DND-41 (cell line): ENCODE results near the gene LMF2.
A peak's percentile ranks its signal among the peaks of the same experiment; 100 is the strongest.

Experiments used
- ATAC-seq: fragments of 200-7000 bp; cut with Tn5 transposase; 3 replicates; pipeline ENCODE4 v1.9.1; 2021; ENCODE audit warnings: low read depth; ENCODE audit not compliant: insufficient read depth
- DNase-seq: peaks from one replicate; pipeline ENCODE4 v3.0.0-alpha.2; 2020
- H2AFZ ChIP-seq: 2 replicates; pipeline ENCODE4 v1.6.0; 2012; ENCODE audit warnings: low read depth, low read length
- H3K27ac ChIP-seq: 2 replicates; pipeline ENCODE4 v1.5.1; 2012; ENCODE audit warnings: low read length, inconsistent platforms
- H3K27me3 ChIP-seq: fragments of 200-600 bp; sonication (generic); 2 replicates; pipeline ENCODE4 v1.6.0; 2012; ENCODE audit warnings: low read length, mild to moderate bottlenecking, inconsistent platforms; ENCODE audit not compliant: insufficient read depth, poor library complexity
- H3K36me3 ChIP-seq: 2 replicates; pipeline ENCODE4 v1.5.1; 2012; ENCODE audit warnings: low read length, inconsistent platforms; ENCODE audit not compliant: insufficient read depth
- H3K4me1 ChIP-seq: 2 replicates; pipeline ENCODE4 v1.5.1; 2012; ENCODE audit warnings: mild to moderate bottlenecking, low read length; ENCODE audit not compliant: insufficient read depth
- H3K4me2 ChIP-seq: 2 replicates; pipeline ENCODE4 v1.6.0; 2012; ENCODE audit warnings: mild to moderate bottlenecking, moderate library complexity, low read length, inconsistent platforms; ENCODE audit not compliant: insufficient read depth
- H3K4me3 ChIP-seq, 2 experiments: fragments of 200-600 bp in 1 of 2; shearing (Covaris generic) in 1 of 2; 2 replicates each; pipeline ENCODE4 v1.5.1; 2012 to 2016; ENCODE audit warnings: inconsistent platforms in 2 of 2, low read length in 2 of 2, mild to moderate bottlenecking in 2 of 2, low read depth in 1 of 2, moderate library complexity in 1 of 2
- H3K79me2 ChIP-seq: 2 replicates; pipeline ENCODE4 v1.6.0; 2012; ENCODE audit warnings: low read length, inconsistent platforms; ENCODE audit not compliant: insufficient read depth
- H3K9ac ChIP-seq: 2 replicates; pipeline ENCODE4 v1.6.0; 2012; ENCODE audit warnings: low read depth, mild to moderate bottlenecking, inconsistent platforms, low read length, moderate library complexity
- H3K9me3 ChIP-seq: 2 replicates; pipeline ENCODE4 v1.5.1; 2012; ENCODE audit warnings: low read length, moderate library complexity, mild to moderate bottlenecking, inconsistent platforms; ENCODE audit not compliant: insufficient read depth, severe bottlenecking
- H4K20me1 ChIP-seq: 2 replicates; pipeline ENCODE4 v1.6.0; 2012; ENCODE audit warnings: low read length; ENCODE audit not compliant: insufficient read depth
- EZH2 ChIP-seq: IDR thresholded peaks from 3 replicates; pipeline ENCODE4 v1.6.1; 2012; ENCODE audit warnings: borderline replicate concordance, low read depth, mild to moderate bottlenecking, moderate library complexity, low read length, inconsistent platforms; ENCODE audit not compliant: severe bottlenecking
- TF ChIP-seq, protein P1 (sequence below): IDR thresholded peaks from 2 replicates; pipeline ENCODE4 v1.5.1; 2012; ENCODE audit warnings: borderline replicate concordance, low read length, moderate library complexity, mild to moderate bottlenecking; ENCODE audit not compliant: poor library complexity, severe bottlenecking; ENCODE audit errors: extremely low read depth

LMF2 gene

DNA sequence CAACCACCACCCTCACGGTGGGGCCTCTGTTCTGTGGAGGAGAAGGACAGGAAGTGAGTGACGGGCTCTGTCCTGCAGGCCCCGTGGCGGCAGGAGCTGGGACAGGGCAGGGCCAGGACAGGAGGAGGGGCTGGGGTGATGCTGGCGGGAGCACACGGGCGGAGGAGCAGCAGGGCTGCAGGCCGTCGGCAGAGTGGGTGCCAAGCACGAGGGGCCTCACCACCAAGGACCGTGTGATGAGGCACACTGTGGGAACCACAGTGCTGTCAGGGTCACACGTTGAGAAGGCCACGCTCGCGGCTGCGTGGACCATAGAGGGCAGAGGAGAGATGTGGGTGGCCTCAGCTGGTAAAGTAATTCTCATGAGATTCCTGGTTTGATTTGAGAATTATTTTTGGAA is 9.4 kb upstream of the LMF2 start:
- Histone ChIP-seq H2AFZ (no peak overlapping the region), H3K4me3 (no peak overlapping the region), H4K20me1 (peaks cover 73% of the 10 kb centered on the region), H3K27me3 (no peaks in the 10 kb centered on the region), H3K4me2 (no peak overlapping the region), H3K79me2 (peaks cover 63% of the 10 kb centered on the region), H3K9ac (no peak overlapping the region), H3K9me3 (no peaks in the 10 kb centered on the region), H3K4me1 (peaks cover 14% of the 10 kb centered on the region), H3K27ac (no peak overlapping the region), H3K36me3 (peaks cover 82% of the 10 kb centered on the region)
- ATAC-seq (no peak), DNase-seq (no peak)
- TF ChIP-seq, protein P1, sequence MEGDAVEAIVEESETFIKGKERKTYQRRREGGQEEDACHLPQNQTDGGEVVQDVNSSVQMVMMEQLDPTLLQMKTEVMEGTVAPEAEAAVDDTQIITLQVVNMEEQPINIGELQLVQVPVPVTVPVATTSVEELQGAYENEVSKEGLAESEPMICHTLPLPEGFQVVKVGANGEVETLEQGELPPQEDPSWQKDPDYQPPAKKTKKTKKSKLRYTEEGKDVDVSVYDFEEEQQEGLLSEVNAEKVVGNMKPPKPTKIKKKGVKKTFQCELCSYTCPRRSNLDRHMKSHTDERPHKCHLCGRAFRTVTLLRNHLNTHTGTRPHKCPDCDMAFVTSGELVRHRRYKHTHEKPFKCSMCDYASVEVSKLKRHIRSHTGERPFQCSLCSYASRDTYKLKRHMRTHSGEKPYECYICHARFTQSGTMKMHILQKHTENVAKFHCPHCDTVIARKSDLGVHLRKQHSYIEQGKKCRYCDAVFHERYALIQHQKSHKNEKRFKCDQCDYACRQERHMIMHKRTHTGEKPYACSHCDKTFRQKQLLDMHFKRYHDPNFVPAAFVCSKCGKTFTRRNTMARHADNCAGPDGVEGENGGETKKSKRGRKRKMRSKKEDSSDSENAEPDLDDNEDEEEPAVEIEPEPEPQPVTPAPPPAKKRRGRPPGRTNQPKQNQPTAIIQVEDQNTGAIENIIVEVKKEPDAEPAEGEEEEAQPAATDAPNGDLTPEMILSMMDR = no peak
- no peak for TF ChIP-seq EZH2

DNA sequence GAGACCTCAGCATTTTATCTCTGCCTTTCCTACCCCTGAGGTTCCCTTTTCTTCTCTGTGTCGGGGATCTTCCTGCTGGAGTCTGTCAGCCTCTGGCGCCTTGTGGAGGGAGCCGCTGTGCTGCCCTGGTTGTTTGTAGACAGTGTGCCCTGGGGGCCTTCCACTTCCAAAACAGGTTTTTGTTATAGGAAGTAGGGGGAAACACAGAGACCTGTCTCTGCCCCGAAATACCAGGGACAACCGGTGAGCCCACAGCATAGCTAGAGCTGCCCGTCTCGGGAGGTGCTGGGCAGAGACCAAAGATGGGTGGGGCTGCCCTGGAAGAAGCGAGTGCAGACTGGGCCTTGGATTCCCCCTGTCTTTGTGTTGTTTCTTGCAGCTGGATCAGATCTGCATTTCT is 8.6 kb upstream of the LMF2 start:
- H3K9ac ChIP-seq = no peak overlapping the region
- no peaks in the 10 kb centered on the region for H3K9me3 ChIP-seq
- H3K27me3 ChIP-seq = no peaks in the 10 kb centered on the region
- no peak for ATAC-seq
- no peak overlapping the region for H2AFZ ChIP-seq
- H4K20me1 ChIP-seq = peaks cover 69% of the 10 kb centered on the region
- H3K4me3 ChIP-seq = no peak overlapping the region
- no peak for DNase-seq
- H3K36me3 ChIP-seq = peaks cover 75% of the 10 kb centered on the region
- H3K4me1 ChIP-seq = peaks cover 14% of the 10 kb centered on the region
- TF ChIP-seq EZH2 = no peak
- TF ChIP-seq, protein P1 = no peak
- peaks cover 67% of the 10 kb centered on the region for H3K79me2 ChIP-seq
- peak overlapping the region; percentile 40; the same call in 1 of the 2 replicates for H3K27ac ChIP-seq
- no peak overlapping the region for H3K4me2 ChIP-seq

DNA sequence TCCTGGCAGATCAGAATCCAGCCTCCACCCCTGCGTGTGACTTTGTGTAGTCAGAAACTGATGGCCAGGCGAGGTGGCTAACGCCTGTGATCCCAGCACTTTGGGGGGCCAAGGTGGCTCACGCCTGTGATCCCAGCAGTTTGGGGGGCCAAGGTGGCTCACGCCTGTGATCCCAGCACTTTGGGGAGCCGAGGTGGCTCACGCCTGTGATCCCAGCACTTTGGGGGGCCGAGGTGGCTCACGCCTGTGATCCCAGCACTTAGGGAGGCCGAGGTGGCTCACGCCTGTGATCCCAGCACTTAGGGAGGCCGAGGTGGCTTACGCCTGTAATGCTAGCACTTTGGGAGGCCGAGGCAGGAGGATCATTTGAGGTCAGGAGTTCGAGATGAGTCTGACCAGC is 5.7 kb upstream of the LMF2 start:
- Histone ChIP-seq H3K27me3 (no peaks in the 10 kb centered on the region), H3K9ac (0 out of 2 replicates have a peak overlapping the region, but pooled peaks have one; percentile 5), H3K27ac (no peak overlapping the region), H3K4me3 (no peak overlapping the region), H4K20me1 (peaks cover 67% of the 10 kb centered on the region), H3K4me1 (peaks cover 34% of the 10 kb centered on the region), H2AFZ (no peak overlapping the region), H3K79me2 (peaks cover 92% of the 10 kb centered on the region), H3K9me3 (no peaks in the 10 kb centered on the region), H3K4me2 (0 out of 2 replicates have a peak overlapping the region, but pooled peaks have one; percentile 21), H3K36me3 (peaks cover 61% of the 10 kb centered on the region)
- TF ChIP-seq EZH2 = no peak
- TF ChIP-seq, protein P1 = no peak
- no peak for ATAC-seq
- DNase-seq = no peak

DNA sequence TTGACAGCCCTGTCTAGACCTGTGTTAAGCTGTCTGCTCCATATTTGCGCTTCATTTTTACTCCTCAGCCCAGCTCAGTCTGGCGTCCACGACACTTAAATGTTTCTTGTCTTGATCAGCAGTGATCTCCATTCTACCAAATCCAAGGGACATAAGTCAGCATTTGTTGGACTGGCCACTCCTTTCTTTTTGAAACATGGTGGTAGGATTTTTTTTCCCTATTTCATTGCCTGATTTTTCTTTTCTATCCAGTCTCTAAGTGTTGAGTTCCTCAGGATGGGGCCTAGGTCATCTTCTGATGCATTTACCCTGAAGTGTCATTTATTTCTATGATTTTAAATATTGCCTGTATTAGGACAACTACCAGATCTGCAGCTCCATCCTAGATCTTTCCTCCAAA is 1.4 kb upstream of the LMF2 start:
- Histone ChIP-seq H3K9me3 (no peaks in the 10 kb centered on the region), H4K20me1 (peaks cover 42% of the 10 kb centered on the region), H3K27ac (peak overlapping the region; percentile 94), H2AFZ (0 out of 2 replicates have a peak overlapping the region, but pooled peaks have one; percentile 90), H3K4me1 (peaks cover 57% of the 10 kb centered on the region), H3K9ac (peak overlapping the region; percentile 67), H3K79me2 (peaks cover 86% of the 10 kb centered on the region), H3K27me3 (no peaks in the 10 kb centered on the region), H3K4me3 (peak overlapping the region; percentile 43 to 64), H3K4me2 (peak overlapping the region; percentile 89), H3K36me3 (peaks cover 45% of the 10 kb centered on the region)
- DNase-seq = no peak
- TF ChIP-seq, protein P1 = no peak
- TF ChIP-seq EZH2 = no peak
- ATAC-seq = 0 out of 3 replicates have a peak, but pooled peaks have one; percentile 5
